T-helper 9 cell (primary cell): ENCODE data around the gene MPZL2.

Experiments used
- DNase-seq: peaks from one replicate; pipeline ENCODE4 v3.0.0-alpha.2; 2020

MPZL2 gene

DNA sequence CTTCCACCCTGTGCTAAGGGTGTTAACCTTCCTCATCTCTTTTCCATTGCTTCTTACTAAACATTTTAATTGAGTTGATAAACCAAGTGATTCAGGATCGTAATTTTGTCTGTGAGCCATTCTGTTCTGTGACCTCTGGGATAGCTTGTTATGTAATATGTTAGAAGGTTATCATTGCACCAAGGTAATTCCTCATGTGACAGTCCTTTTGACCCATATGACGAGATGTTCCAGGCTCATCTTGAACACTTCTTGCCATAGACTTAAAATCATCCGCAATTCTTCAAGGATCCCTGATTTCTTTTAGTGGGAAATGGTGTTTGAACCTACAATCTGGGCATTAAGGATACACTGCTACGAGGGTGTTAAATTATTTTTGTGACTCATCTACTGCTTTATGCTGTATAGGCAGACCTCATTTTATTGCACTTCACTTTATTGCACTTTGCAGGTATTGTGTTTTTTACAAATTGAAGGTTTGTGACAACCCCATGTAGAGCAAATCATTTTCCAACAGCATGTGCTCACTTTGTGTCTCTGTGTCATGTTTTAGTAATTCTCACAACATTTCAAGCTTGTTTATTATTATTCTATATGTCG lies 19.0 kb upstream of the MPZL2 start:
- DNase-seq, result no peak

DNA sequence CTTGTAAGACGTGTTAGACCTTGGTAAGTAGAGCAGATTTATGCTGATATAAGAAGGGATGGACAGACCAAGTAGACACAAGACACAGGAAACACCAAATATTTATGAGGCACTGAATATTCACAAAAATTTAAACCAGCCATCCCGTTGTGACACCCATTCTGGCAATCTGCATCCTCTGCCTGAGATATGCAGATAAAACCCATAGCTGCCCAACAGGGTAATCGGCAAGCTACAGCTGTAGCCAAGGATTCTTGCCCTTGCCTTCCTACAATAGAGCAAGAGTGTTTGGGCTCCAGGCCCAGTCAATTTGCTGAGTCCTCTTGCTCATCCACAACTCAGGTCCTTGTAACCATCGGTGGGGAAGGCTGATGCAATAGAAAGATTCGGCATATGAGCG lies 18.5 kb upstream of the MPZL2 start:
- no peak for DNase-seq

DNA sequence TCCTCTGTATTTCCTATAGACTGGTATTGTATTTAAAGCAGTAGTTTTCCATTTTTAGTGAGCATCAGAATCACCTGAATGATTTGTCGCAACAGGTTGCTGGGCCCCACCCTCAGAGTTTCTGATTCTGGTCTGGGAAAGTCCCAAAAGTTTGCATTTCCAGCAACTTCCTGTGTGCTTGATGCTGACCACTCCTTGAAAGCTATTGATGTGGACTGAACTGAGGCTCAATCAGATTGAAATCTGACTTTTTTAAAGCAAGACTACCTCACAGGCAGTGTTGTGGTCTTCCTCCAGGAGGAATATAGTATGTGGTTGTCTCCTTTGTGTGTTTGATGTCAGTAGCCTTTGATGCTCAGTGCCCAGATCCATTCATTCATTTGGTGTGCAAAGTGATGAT lies 17.2 kb upstream of the MPZL2 start:
- DNase-seq, result no peak

DNA sequence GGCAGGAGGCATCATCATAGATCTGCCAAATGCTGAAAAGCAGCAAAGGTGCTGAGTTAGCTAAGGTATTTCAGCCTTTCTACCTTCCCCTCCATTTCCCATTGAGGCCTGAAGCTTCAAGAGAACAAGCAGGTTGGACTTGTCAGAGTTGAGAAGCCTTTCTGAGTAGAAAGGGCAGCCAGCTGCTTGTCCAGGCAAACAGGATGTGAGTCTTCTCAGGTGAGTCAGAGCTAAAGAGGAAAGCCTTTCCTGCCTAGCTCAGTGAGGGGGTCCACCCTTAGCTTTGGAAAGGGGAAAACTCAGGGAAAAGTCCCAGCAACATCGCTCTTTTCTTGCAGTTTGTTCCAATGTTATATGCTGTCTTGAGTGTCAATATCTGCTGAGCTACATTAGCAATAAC lies 13.2 kb upstream of the MPZL2 start:
- DNase-seq, result no peak

DNA sequence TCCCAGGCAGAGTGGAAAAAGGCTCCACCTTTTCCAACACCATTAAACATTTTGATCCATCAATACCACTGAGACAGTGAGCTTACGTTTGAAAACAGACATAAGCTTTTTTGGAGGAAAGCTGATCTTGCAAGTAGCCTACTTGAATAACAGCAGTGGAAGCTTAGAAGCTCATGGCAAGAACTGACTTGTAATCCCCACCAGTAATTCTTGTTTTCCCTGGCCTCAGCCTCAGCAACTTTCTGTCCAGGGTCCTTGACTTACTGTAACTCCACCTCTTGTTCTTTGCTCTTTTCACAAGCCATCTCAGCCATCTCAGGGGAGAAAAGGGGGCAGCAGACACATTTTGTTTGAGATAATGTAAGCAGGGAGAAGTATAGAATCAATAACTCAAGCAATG lies 12.3 kb upstream of the MPZL2 start:
- no peak for DNase-seq

DNA sequence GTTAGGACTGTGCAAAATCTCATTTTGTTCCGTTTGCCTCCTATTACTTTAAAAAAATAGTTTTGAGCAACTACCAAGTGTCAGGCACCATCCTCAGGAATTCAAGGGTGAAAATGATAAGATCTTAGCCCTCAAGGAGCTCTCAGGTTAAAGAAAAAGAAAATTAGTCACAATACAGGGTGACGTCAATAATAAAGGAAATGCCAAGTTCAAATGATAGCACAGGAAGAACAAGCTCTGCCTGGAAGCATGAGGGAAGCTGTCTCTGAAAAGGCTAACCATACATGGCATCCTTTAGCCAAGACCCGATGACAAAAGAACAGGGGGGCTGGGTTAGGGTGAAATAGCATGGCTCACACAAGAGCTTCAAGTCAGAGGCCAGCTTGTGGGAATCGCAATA lies 11.1 kb upstream of the MPZL2 start:
- DNase-seq, result no peak

DNA sequence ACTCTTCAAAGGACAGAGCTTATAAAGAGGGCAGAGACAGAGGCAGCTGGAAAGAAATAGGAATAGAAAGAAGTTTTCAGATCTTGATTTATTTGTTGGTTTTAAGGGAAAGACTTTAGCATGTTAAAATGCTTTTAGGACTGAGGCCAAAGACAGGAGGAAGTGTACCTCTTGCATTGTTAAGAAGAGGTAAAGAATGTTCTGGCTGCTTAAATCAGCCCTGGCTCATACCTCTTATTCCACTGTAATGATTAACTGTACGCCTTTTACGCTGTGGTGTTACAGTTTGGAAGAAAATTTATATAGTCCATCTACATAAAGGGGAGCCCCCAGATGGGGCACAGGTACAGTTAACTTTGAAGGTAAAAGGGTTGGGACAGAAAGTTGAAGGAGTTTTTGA lies 10.1 kb upstream of the MPZL2 start:
- DNase-seq, result no peak

DNA sequence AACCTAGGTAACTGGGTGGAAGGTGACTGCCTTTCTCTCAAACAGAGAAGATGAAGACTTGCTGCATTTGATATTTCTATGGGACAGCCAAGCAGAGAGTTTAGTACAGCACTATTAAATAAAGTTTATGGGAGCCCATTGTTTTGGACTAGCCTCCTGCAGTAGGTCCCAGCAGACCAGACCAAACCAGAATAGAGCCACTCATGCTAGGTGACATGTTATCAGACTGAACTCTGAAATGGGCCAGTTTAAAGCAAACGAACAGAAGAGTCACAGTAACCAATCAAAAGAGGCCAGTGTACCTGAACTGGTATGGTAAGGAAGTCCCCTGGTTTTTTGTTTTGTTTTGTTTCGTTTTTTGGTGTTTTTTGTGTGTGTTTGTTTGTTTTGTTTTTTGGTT lies 7.9 kb upstream of the MPZL2 start:
- DNase-seq, result no peak

DNA sequence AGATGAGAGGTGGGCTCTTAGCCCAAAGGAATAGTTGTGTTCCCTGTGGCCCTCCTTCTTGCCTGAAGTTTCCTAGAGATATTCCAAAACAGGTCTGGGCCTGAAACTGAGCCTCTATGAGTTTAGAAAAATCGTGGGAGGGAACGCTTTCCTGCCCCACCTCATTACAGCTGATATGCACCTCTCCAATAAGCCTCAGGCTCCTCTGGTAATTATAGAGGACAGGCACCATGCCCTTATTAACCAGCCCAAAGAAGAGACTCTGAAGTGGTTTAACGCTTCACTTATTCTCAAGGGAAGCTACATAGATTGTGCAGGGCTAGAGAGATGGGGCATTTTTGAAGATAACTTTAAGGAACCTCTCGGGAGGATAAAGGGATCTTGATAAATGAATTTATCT lies 3.4 kb upstream of the MPZL2 start:
- DNase-seq, result no peak

DNA sequence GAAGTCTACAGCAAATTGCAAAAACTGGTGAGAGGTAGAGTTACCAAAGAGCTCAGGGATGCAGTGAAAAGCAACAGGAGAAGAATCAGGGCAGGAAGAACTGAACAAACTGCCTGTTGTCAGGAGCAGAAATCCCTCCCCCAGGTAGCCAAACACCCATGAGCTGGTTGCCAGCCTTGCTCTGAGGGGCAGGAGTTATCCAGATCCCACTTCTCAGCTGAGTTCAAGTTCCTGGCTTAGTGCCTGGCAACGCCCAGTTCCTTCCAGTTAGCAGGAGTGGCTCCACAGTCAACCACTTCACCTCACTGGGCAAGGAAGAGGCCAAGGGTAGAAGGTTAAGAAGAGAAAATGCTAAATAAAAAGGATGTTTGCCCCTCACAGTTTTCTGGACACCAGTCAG lies 1.9 kb upstream of the MPZL2 start:
- DNase-seq, result no peak

DNA sequence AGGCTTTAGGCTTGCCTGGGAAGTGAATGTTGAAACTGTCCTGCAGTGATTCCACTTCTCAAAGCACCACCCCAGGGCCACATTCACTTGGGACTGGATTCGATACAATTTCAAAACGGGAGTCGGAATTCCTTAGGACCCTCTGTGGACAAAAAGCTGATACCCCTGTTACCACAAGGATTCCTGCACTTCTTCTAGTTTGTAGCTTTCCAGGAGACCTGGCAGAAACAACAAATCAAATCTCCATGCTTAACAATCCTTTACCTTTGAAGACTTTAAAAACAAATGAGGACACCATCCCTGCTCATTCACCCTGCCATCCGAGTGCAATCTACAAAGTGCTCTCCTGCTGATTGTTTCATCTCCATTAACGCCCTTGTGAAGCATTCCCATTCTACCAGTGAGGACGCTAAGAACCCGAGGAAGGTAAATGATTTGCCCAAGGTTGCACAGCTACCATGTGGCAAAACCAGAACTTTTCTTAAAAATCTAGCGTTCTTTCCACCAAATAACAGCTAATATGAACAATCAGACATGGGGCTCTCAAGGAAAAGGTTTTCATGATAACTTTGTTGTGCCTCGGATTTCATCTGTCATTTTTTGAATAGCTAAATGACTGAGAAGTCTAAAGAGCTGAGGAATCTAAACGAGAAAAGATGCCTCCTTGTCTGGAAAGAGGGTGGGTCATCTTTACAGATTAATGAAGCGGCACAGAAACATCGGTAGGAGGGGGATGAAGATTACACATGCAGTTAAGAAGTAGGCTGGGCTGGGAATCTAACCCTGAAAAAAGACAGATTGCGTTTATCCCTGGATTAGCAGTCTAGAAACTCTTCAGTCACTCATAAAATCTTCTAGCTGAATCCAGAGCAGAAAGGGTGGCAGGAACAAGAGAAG lies 720 bp upstream of the MPZL2 start:
- no peak for DNase-seq

DNA sequence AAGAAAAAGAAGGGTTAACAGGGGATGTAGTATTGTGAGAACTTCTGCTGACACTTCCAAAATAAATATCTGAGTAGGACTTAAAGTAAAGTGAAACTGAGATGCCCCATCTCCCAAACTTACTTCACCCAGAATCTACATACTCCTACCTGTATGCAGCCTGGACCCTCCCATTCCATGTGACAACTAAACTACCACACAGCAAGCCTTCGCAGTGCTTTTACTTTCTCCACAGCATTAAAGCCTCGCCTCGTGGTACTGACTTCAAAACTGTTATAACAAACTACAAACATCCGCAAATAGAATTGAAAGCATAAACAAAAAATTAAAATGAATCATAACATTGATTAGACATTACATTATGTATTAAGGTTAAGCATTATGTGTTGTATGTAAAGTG lies 985 bp downstream of the MPZL2 start:
- DNase-seq, result no peak

DNA sequence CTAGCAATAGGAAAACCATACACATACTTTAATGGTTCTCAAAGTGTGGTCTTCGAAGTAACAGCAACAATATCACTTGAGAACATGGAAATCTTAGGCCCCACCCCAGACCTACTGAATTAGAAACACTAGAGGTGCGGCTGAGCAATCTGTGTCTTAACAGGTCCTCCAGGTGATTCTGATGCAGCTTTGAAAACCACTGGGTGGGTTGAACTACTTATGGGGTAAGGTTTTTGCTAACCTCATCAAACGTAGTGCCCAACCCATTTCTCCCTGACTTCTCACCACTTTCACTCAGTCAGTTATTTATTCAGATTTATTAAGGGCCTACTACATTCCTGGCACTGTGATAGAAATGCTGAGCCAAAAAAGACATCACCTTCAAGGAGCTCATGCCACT lies 3.7 kb downstream of the MPZL2 start:
- no peak for DNase-seq

DNA sequence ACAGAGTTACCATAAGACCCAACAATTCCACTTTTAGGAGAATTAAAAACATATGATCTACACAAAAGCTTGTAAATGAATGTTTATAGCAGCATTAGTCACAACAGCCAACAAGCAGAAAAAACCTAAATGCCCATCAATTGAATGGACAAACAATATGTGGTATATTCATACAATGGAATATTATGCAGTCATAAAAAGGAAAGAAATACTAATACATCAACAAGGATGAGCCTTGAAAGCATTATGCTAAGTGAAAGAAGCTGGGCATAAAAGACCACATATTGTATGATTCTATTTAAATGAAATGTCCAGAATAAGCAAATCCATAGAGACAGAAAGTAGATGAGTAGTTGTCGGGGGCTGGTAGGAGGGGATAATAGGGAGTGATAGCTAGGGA lies 5.0 kb downstream of the MPZL2 start:
- DNase-seq, result no peak

DNA sequence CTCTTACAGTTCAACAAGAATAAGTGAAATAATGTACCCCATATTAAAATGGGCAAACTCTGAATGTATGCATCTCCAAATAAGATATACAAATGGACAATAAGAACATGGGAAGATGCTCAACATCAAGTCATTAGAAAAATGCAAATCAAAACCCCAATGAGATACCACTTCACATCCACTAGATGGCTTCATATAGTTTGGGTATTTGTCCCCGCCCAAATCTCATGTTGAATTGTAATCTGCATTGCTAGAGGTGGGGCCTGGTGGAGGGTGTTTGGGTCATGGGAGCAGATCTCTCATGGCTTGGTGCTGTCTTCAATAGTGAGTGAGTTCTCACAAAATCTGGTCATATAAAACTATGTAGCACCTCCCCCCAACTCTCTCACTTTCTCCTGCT lies 5.7 kb downstream of the MPZL2 start:
- DNase-seq, result no peak

DNA sequence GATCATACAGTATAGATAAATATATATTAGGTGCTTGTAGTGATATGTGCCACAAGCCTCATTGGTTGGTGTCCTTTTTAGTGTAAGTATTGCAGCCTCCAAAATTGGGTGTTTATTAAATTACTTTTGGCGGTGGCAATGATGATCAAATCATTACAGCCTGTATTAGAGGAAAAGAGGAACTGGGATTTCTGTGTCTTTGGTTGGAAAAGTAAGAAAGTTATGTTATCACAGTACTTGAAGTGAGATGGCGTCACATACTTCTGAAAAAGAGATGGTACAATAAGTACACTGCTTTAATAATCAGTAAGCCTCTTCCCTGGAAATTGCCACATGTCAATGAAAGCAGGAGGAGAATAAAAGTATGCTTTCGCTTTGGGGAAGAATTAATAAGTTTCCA lies 11.4 kb downstream of the MPZL2 start:
- no peak for DNase-seq

DNA sequence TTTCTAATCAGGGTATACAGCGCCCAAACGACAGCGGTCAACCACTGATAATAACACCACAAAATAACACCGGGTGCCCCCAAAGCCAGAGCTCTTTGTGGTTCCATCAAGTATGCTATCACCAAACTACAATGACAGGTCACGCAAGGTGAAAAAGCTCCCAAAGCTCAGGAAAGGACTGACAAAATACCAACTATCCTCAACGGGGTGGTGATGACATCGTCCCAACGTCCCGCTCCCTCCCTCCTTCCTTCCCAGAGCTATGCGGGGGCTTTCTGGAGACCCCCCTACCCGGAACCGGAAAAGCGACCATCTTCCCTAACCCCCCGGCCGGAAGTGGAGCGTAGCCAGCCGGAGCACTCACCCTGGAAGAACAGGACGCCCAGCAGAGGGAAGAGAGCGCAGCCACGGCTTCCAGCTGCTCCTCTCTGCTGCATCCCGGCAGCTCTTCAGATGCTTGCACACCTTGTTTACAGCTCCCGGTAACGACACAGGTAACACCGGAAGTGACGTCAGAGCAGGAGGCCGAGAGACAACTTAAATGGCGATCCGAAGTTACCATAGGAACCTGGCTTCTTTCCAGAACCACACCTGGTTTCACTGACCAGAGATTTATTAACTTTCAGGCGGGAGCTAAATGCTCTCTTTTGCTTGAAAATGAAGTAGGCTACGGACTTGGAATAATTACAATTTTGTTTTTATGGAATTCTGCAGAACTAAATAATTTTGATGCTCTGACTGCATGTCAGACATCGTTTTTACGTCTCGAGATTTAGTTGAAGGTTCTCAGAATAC lies 12.0 kb downstream of the MPZL2 start, which contains the start of gene MPZL3:
MPZL3 (minus strand) TSS at position 508 of the 795 bp plus-strand sequence; CDS start at position 437, 71 bp downstream.
- DNase-seq, result peak; percentile 74

DNA sequence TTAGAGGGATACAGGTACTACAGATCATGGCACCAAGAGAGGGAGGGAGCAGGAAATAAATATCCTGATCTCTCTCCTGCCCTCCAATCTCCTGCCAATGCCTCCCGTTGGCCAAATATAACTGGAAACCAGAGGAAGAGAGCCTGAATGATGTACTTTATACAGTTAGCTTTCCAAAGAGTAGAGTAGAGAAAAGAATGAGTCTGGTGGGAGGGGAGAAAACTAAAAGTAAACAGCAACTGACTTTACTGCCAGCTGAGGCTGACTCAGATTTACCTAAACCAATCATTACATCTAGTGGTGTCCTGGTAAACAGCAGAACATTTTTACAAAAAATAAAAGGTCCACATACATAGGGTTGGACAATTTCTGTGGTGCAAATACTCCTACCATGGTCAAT lies 17.1 kb downstream of the MPZL2 start:
- no peak for DNase-seq

DNA sequence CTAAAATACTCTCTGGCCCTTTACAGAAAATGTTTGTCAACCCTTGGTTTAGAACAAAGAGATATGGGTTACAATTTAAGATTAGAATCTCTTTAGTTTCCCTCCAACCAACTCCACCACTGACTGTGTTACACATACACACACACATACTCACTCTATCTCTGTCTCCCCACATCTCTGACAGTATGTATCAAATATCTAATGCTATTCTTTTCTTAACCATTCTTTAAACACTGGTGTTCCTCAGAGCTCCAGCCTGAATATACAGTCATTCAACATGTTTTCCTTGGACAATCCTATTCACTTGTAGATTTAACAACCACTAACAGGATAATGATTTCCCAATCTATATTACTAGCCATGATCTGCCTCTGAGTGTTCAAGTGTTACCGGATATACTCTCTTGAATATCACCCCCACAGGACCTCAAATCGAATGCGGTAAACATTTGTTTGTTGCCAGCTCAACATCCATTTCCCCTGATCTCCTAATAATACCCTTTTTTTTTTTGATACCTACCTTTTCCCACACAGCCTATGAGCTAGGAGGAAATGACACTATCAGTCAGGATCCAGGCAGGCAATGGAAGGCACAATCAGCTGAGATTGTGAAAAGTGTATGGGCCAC lies 18.0 kb downstream of the MPZL2 start:
- no peak for DNase-seq

DNA sequence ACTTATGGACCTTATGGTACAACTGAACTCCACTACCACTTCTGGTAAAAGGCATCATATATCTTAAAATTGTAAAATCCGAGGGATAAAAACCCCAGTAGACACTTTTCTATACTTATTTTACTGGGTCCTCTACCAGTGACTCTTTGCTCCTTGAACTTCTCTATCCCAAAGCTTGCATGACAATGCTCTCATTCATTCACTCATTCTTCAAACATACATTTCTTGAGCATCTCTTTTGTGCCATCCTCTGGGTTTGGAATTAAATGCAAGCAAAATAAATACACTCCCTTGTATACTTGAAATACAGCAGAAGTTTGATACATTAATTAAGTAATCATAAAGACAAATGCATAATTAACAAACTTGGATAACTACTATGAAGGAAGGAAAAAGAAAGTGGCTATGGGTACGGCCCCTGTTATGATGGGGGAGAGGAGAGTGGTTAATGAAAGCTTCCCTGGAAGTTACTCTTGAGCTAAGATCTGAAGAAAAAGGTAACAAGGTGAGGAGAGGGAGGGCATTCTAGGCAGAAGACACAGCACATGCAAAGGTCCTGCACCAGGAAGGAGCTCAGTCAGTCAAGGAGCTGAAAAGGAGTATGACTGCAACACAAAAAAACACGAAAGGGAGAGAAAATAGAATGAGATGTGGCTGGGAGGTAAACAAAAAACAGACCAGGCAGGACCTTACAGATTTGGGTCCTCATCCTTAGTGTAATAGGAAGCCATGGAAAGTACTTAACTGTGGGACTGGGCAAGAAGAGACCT lies 19.9 kb downstream of the MPZL2 start:
- no peak for DNase-seq

DNA sequence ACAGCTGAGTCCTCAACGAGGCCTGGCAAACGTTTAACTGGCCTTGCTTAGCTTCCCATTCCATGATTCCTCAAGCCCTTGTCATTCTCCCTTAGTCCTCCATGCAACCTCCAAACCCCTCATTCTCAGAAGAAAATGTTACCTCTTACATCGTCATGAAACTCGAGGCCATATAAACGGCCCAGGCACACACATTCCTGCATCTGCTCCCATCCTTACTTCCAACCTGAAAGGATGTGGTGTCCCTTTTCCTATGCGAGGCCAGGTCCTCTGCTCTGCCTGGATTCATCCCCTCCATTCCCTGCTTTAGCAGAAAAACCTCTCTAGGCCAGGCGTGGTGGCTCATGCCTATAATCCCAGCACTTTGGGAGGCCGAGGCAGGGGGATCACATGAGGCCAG lies 20.9 kb downstream of the MPZL2 start:
- DNase-seq, result no peak

DNA sequence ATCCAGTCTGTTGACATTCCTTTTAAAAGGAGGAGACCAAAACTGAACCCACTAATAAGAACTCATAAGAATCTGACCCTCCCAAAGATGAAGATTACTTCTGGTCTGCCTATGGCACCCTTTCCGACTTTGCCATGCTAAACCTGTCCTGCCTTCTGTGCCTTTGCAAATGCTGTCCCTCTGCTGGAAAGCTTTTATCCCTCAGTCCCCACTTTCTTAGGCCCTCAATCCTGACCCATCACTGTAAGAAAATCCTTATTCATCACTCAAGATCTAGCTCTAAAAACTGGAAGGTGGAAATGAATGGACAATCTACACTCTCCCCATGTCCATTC lies 22.4 kb downstream of the MPZL2 start:
- DNase-seq, result no peak
